Dedifferentiated amniotic fluid mesenchymal stem cell (primary cell): ENCODE measurements around the gene CATSPERD.
A peak's percentile ranks its signal among the peaks of the same experiment; 100 is the strongest.

Source experiments
- DNase-seq: peaks from one replicate; pipeline ENCODE4 v3.0.0-alpha.2; 2016; ENCODE audit errors: extremely low spot score

The CATSPERD gene

GRCh38 chr19:5719961-5720790 is at the start of gene CATSPERD, which contains the start of gene LONP1:
Gene CATSPERD, plus strand, starts transcription at chr19:5720637. Its CDS starts 101 bp downstream, at chr19:5720738.
Gene LONP1, minus strand, starts transcription at chr19:5720146. Its CDS starts 14 bp downstream, at chr19:5720132.
- peak; percentile 99 for DNase-seq

DNA sequence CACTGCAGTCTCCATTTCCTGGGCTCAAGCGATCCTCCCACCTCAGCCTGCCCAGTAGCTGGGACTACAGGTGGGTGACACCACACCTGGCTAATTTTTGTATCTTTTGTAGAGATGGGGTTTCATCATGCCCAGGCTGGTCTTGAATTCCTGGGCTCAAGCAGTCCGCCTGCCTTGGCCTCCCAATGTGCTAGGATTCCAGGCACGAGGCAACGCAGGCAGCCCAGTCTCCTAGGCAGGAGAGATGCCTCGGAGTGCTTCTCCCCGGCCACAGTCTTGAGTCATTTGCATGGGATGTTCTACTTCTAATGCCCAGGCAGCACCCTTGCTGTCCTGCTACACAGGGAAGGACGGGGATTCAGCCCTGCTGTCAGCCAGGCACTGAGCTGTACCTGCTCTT is 48.8 kb upstream of the CATSPERD start:
- no peak for DNase-seq

GRCh38 chr19:5672708-5673459 is 47.6 kb upstream of the CATSPERD start:
- no peak for DNase-seq

GRCh38 chr19:5673752-5674151 is 46.7 kb upstream of the CATSPERD start:
- DNase-seq: no peak

DNA sequence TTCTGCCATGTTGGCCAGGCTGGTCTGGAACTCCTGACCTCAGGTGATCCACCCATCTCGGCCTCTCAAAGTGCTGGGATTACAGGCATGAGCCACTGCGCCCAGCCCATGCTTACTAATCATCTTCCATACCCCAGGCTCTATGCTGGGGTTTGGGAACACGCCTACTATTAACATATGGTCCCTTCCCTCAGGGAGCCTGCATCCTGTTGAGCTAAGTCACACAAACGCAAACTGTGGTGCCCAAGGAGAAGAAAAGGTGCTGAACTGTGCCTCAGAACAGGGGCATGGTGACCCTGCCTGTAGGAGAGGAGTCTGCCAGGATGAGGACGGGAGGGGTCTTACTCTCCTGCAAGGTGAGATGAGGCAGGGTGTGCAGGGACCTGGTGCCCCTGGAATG is 45.7 kb upstream of the CATSPERD start:
- DNase-seq: no peak

DNA sequence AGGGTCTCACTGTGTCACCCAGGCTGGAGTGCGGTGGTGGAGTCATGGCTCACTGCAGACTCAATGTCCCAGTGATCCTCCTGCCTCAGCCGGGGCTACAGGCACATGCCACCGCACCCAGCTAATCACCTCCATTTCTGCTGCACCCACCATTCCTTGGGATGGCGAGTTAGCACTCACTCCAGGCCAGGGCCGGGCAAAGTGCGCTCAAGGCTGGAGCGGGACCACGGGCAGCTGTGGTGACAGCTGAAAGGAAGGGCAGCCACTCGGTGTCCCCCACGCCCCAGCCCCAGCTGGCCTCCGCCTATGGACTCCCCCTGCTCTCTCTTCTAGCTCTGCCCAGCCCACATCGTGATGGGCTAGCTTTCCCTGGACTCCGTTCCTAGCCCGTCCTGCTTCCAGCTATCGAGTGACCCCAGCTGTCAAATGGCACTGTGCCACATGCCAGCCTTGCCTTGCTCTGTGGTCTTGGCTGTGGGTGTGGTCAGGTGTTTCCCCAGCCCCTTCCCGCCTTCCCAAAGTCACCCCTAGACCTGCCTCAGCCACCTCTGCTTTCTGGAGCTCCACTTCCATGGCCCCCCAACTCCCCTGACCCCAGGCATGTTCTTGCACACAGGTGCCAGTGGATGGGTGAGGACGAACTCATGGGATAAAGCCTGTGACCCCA is 44.2 kb upstream of the CATSPERD start:
- no peak for DNase-seq

- no peak for DNase-seq
Observed at GRCh38 chr19:5676772-5677105, 43.7 kb upstream of the CATSPERD start.

DNA sequence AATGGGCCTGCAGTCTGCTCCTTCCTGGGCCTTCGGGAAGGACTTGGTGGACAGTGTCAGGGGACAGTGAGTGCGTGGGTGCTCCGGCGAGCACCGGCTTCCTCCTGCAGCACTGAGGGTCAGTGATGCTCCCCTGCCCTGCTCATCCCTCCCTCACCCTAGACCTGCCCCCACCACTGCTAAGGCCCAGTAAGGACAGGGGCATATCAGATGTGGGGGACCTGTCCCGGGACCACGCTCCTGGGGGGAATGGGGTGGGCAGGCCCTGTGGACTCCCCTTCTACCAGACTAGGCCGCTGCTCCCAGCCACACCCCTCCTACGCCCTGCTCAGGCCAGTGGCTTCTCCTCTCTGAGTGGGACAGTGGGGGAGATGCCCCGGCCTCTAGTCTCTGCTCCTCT is 43.3 kb upstream of the CATSPERD start:
- no peak for DNase-seq

- no peak for DNase-seq
Observed at GRCh38 chr19:5677580-5677979, 42.9 kb upstream of the CATSPERD start.

GRCh38 chr19:5678071-5678718 is 42.2 kb upstream of the CATSPERD start:
- no peak for DNase-seq

GRCh38 chr19:5679289-5680083 is 41.0 kb upstream of the CATSPERD start:
- no peak for DNase-seq

DNA sequence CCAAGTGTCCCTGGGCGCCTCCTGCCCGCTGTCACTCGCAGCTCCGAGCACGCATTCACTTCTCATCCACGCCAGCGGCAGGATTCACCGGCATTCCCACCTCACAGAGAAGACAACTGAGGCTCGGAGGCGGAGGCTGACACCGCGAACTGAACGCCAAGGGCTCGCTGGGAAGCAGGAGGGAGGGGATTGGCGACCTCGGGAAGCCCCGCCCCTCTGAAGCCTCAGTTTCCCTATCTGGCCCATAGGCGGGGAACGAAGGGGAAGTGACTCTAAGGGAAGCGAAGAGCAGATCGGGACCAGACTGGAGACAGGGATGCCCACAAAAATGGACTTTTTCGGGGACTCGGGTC is 40.4 kb upstream of the CATSPERD start:
- DNase-seq: peak; percentile 19

DNA sequence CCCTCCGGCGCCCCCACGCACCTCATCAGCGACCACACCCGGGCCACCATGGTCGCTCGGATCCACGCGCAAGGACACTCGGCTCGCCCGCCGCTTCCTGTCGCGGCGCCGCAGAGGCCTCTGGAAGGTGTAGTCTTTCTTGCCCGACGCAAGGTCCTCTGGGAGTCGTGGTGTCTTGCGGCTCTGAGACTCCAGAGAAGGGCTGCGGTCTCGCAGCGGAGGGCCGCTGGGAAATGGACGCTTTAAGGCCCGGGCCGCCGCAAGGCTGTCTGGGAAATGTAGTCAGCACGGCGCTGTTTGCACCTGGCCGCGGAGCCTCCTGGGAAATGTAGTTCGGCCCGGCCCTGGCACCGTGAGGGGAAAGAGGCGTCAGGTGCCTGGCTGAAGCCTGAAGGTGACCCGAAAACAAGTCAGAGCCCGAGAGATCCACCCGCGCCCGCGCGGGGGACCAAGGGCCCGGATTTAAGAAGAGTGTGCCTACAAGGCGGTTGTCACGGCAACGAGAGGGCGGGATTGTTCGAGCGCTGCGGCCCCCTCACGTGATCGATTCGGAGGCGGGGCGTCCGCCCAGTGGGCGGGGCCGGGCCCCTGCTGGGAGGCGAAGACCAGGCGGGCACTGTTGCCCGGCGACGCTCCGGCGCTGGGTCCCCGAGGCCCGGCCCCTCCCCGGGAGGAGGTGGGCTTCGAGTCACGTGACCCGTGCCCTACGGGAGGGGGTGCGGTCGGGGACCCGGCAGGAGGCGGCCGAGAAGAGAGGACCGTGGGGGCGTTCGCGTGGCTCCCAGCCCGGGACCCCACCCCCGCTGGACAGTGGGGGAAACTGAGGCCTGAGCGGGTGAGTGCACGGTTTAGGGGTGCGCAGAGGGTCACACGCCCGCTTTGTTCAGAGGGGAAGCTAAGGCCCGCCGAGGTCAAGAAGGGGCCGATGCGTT is 39.7 kb upstream of the CATSPERD start, which contains the start of the genes HSD11B1L and MICOS13:
HSD11B1L (plus strand) TSS at position 591 of the 932 bp plus-strand sequence. CDS start 3,806 bp downstream, outside the sequence.
MICOS13 (minus strand) TSS at position 80 of the 932 bp plus-strand sequence; CDS start at position 50, 30 bp downstream.
- DNase-seq: peak; percentile 98

DNA sequence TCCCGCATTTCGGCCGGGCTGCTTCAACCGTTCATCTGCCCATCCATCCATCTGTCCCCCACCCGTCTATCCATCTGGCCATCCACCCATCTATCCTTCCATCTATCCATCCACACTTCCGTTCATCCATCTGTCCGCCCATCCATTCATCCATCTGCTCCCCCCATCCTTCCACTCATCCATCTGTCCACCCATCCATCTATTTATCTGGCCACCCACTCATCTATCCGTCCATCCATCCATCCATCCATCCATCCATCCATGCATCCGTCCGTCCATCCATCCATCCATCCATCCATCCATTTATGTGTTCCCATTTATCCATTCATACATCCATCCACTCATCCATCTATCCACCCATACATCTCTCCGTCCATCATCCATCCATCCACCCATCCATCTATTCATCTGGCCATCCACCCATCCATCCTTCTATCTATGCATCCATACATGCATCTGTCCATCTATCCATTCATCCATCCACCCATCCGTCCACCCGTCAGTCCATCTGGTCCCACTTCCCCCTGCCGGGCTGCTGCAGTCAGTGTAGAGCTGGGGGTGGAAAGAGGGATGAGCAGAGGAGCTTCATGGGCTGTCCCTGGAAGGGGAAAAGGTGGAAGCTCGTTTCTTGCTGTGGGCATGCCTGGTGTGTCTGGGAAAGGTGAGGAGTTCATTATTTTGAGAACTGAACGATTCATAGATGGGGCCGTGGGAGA is 38.9 kb upstream of the CATSPERD start:
- no peak for DNase-seq

DNA sequence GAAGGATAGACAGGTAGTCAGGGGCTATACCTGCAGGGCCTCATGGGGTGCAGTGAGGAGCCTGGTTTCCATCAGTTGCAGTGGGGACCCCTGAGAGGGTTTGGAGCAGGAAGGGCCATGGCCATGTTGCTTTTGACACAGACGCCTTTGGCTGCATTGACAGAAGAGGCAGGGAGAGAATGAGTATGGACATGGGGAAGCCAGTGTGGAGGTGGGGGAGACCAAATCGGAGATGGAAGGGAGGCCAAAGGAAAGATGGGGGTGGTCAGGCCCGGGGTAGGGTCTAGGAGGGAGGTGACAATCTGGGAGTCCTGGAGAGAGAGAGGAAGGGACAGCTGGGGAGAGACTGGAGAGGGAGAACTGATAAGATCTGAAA is 38.3 kb upstream of the CATSPERD start:
- DNase-seq: no peak

DNA sequence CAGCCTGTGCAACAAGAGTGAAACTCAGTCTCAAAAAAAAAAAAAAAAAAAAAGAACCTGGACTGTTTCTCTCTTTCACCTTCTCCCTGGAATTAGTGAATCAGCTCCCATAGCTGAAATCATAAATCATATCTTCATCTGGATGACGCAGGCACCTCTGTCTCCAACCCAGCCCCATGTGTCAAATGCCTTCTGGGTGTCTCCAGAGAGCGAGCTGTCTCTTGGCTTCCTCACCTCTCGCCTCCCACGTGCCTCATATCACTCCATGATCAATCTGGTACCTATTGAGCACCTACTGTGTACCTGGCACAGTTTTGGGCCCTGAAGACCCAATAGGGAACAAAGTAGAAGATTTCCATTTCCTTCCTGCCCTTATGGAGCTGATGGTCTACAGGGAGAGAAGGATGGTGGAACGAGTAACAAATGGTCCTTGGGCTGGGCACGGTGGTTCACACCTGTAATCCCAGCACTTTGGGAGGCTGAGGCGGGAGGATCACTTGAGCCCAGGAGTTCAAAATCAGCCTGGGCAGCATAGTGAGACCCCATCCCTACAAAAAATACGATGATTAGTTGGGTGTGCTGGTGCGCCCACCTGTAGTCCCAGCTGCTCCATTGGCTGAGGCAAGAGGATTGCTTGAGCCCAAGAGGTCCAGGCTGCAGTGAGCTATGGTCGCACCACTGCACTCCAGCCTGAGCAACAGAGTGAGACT is 37.1 kb upstream of the CATSPERD start:
- no peak for DNase-seq

DNA sequence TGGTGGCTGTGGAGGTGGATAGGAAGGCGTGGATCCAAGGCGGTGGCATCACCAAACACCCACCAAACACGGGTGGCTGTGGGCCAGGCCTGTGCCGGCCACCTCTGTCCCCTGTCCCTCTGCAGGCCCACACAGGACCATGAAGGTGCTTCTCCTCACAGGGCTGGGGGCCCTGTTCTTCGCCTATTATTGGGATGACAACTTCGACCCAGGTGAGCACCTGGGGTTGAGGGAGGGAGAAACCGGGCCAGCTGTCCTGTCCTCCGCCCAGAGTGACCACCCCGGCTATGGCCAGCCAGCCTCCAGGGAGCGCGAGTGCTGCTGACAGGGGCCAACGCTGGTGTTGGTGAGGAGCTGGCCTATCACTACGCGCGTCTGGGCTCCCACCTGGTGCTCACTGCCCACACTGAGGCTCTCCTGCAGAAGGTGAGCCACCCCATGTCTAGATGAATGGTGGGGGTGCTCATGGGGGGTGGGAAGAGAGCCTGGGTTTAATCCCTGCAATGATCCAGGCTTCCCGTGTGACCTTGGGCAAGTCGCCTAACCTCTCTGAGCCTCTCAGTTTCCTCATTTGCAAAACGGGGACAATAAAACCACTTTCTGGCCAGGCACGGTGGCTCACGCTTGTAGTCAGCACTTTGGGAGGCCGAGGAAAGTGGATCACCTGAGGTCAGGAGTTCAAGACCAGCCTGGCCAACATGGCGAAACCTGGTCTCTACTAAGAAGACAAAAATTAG is 35.6 kb upstream of the CATSPERD start:
- no peak for DNase-seq

GRCh38 chr19:5686326-5686646 is 34.2 kb upstream of the CATSPERD start:
- no peak for DNase-seq
